SK-N-SH (cell line): Measurements from ENCODE around the gene DOCK3. TPM values are rescaled to one million over a fixed set of nuclear protein-coding genes. Genes with fewer than 3 reads are reported as not detected.

ENCODE experiments used
- CTCF ChIA-PET: fragments of 300-600, 350-600 bp; formaldehyde crosslinking; extraction: SDS; loops from one replicate; lab custom pipeline; 2021; lab: Yijun Ruan, JAX
- POLR2A ChIA-PET: fragments of 350-600 bp; sonication (Branson Sonifier 250); formaldehyde crosslinking; extraction: SDS; loops from one replicate; lab custom pipeline; 2020; ENCODE audit warnings: antibody characterized with exemption, inconsistent platforms; lab: Yijun Ruan, JAX
- DNase-seq: peaks from one replicate; pipeline ENCODE4 v3.0.0; 2012
- H2AFZ ChIP-seq: fragments of 200-600 bp; sonication (generic); 2 replicates; pipeline ENCODE4 v1.8.1; 2016; ENCODE audit warnings: antibody characterized with exemption, mild to moderate bottlenecking, low read depth
- H3F3A ChIP-seq: fragments of 200-600 bp; sonication (generic); replicated peaks from 2 replicates; pipeline ENCODE3; 2016; ENCODE audit warnings: antibody characterized with exemption, mild to moderate bottlenecking; ENCODE audit not compliant: insufficient read depth
- H3K27ac ChIP-seq, 2 experiments: fragments of 200-500 bp in 1 of 2; fragments of 200-600 bp in 1 of 2; sonication (Bioruptor generic) in 1 of 2; sonication (generic), shearing (Covaris generic) in 1 of 2; 2 replicates each; pipeline versions ENCODE4 v1.5.1 to v1.6.1; 2014 to 2016; ENCODE audit warnings: low read depth in 2 of 2, inconsistent platforms in 1 of 2, low read length in 1 of 2, mild to moderate bottlenecking in 1 of 2, mixed read lengths in 1 of 2
- H3K27me3 ChIP-seq: fragments of 200-600 bp; sonication (generic), shearing (Covaris generic); 2 replicates; pipeline ENCODE4 v1.6.1; 2016; ENCODE audit warnings: mixed run types; ENCODE audit not compliant: insufficient read depth
- H3K36me3 ChIP-seq, 2 experiments: fragments of 200-500 bp in 1 of 2; fragments of 200-600 bp in 1 of 2; sonication (Bioruptor generic) in 1 of 2; sonication (generic) in 1 of 2; replicated peaks in 1 of 2; 2 replicates each; pipeline versions ENCODE3 to v1.5.1; 2014 to 2016; ENCODE audit warnings: low read length in 1 of 2, mild to moderate bottlenecking in 1 of 2; ENCODE audit not compliant: insufficient read depth in 2 of 2, control insufficient read depth in 1 of 2
- H3K4me1 ChIP-seq, 2 experiments: fragments of 200-500 bp in 1 of 2; fragments of 200-600 bp in 1 of 2; sonication (Bioruptor generic) in 1 of 2; sonication (generic), shearing (Covaris generic) in 1 of 2; 2 replicates each; pipeline versions ENCODE4 v1.5.1 to v1.6.1; 2014 to 2016; ENCODE audit warnings: low read depth in 1 of 2, low read length in 1 of 2, mixed run types in 1 of 2; ENCODE audit not compliant: insufficient read depth in 2 of 2, control insufficient read depth in 1 of 2
- H3K4me2 ChIP-seq: fragments of 200-600 bp; sonication (generic), shearing (Covaris generic); 2 replicates; pipeline ENCODE4 v1.6.1; 2017; ENCODE audit warnings: mixed run types
- H3K4me3 ChIP-seq, 2 experiments: fragments of 200-500 bp in 1 of 2; fragments of 200-600 bp in 1 of 2; sonication (Bioruptor generic) in 1 of 2; sonication (generic), shearing (Covaris generic) in 1 of 2; 2 replicates each; pipeline versions ENCODE4 v1.5.1 to v1.8.1; 2014 to 2016; ENCODE audit warnings: low read depth in 2 of 2, inconsistent platforms in 1 of 2, low read length in 1 of 2, mild to moderate bottlenecking in 1 of 2, mixed read lengths in 1 of 2, moderate library complexity in 1 of 2
- H3K79me2 ChIP-seq: fragments of 200-600 bp; sonication (generic); 2 replicates; pipeline ENCODE4 v1.8.1; 2017; ENCODE audit warnings: mild to moderate bottlenecking; ENCODE audit not compliant: insufficient read depth
- H3K9ac ChIP-seq: fragments of 200-600 bp; sonication (generic); 2 replicates; pipeline ENCODE4 v1.6.1; 2017; ENCODE audit warnings: mixed run types
- H3K9me2 ChIP-seq: fragments of 200-600 bp; sonication (generic); 2 replicates; pipeline ENCODE4 v1.6.1; 2017; ENCODE audit warnings: mixed run types
- H3K9me3 ChIP-seq: fragments of 200-600 bp; sonication (generic); 2 replicates; pipeline ENCODE4 v1.6.1; 2017; ENCODE audit warnings: mixed run types, mild to moderate bottlenecking, moderate library complexity
- H4K20me1 ChIP-seq: fragments of 200-600 bp; sonication (generic); 2 replicates; pipeline ENCODE4 v1.6.1; 2017; ENCODE audit warnings: mild to moderate bottlenecking, mixed run types; ENCODE audit not compliant: insufficient read depth
- CHD2 ChIP-seq: fragments of 150-350 bp; IDR thresholded peaks from 2 replicates; pipeline ENCODE4 v1.6.1; 2018; ENCODE audit warnings: low read length; ENCODE audit not compliant: partially characterized antibody
- EP300 ChIP-seq, 2 experiments: IDR thresholded peaks; 2 replicates each; pipeline versions ENCODE4 v1.4.0 to v1.6.1; 2012; ENCODE audit warnings: borderline replicate concordance in 1 of 2, low read depth in 1 of 2, low read length in 1 of 2
- FOXJ3 ChIP-seq: sonication (generic); formaldehyde crosslinking; IDR thresholded peaks from 2 replicates; pipeline ENCODE4 v1.5.1; 2020; ENCODE audit warnings: mild to moderate bottlenecking, missing genetic modification reagents
- FOXM1 ChIP-seq: IDR thresholded peaks from 2 replicates; pipeline ENCODE4 v1.4.0; 2012; ENCODE audit warnings: low read depth, mild to moderate bottlenecking
- MEF2A ChIP-seq: IDR thresholded peaks from 2 replicates; pipeline ENCODE4 v1.4.0; 2012; ENCODE audit warnings: low read depth, borderline replicate concordance
- NRF1 ChIP-seq: IDR thresholded peaks from 2 replicates; pipeline ENCODE4 v1.6.1; 2012; ENCODE audit warnings: low read depth, mild to moderate bottlenecking, low read length
- POLR2AphosphoS5 ChIP-seq: IDR thresholded peaks from 2 replicates; pipeline ENCODE4 v1.6.1; 2012; ENCODE audit warnings: low read depth, low read length
- RCOR1 ChIP-seq: fragments of 150-350 bp; IDR thresholded peaks from 2 replicates; pipeline ENCODE4 v1.6.1; 2017; ENCODE audit warnings: antibody characterized with exemption, low read length
- RFX5 ChIP-seq: IDR thresholded peaks from 2 replicates; pipeline ENCODE4 v1.6.1; 2012; ENCODE audit warnings: mild to moderate bottlenecking, improper control_type of control experiment, low read length
- SIN3A ChIP-seq: IDR thresholded peaks from 2 replicates; pipeline ENCODE4 v1.6.1; 2012; ENCODE audit warnings: low read depth, mild to moderate bottlenecking, low read length, moderate library complexity, borderline replicate concordance
- SMC3 ChIP-seq: IDR thresholded peaks from 2 replicates; pipeline ENCODE4 v1.6.1; 2012; ENCODE audit warnings: low read depth, low read length, improper control_type of control experiment
- WGBS: methylation state at CpG from one replicate; pipeline ENCODE4 v1.1.6; 2017; ENCODE audit warnings: low lambda C conversion rate; 5-methylcytosine and 5-hydroxymethylcytosine counted together
- polyA plus RNA-seq, 3 experiments: library from polyadenylated mRNA; depleted of rRNA; stranded (reverse); fragments of >200 nt; gene quantifications; 2 replicates each; pipeline ENCODE4 v1.2.3, GENCODE V29; 2012
- TF ChIP-seq, protein P1 (sequence below): IDR thresholded peaks from 2 replicates; pipeline ENCODE4 v1.6.1; 2012; ENCODE audit warnings: mild to moderate bottlenecking, low read depth, low read length, moderate library complexity
- TF ChIP-seq, protein P2 (sequence below): fragments of 150-350 bp; IDR thresholded peaks from 2 replicates; pipeline ENCODE4 v1.6.1; 2016; ENCODE audit warnings: mild to moderate bottlenecking, low read depth, low read length
- TF ChIP-seq, protein P3 (sequence below): IDR thresholded peaks from 2 replicates; pipeline ENCODE4 v1.4.0; 2012; ENCODE audit warnings: low read depth, borderline replicate concordance
- TF ChIP-seq, protein P4 (sequence below): fragments of 200-600 bp; sonication (generic); IDR thresholded peaks from 2 replicates; pipeline ENCODE4 v1.6.1; 2017; ENCODE audit warnings: antibody characterized with exemption, mild to moderate bottlenecking, moderate library complexity

The DOCK3 gene
- polyA plus RNA-seq, 1 of the 3 experiments (the other 2 are of a cell fraction), result 0.05 TPM

DNA sequence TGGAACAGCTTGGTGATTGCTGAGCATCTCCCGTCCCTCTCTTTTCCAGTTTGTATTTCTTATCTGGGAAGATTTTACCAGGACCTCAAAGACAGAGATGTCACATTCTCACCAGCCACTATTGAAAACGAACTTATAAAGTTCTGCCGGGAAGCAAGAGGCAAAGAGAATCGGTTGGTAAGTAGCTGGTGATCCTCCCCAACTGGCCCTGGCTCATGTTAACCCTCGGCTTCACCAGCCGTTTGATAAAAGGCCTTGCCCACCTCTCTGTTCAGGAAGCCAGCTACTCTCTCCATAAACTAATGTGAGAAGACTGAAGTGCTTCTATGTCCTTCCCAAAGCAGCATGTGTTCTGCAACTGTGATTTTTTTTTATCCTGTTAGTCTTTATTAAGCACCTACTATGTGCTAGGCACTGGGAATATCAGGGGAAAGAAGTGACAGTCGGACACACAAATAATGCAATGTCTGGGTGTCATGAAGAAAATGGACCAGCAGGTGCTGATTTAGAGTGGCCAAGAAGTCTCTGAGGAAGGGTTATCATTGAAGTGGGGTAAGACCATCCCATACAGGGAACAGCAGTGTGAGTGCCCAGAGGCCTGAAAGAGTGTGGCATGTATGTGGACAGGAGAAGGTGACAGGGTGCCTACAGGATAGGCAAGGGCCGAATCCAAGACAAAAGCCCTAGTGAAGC is 711.6 kb downstream of the DOCK3 start:
- Histone ChIP-seq H3K9me3 (no peaks in the 10 kb centered on the region), H3K4me1 (peaks cover 21 to 50% of the 10 kb centered on the region in 2 experiments), H3K9me2 (no peaks in the 10 kb centered on the region), H3K4me2 (peak overlapping the region; percentile 91), H4K20me1 (peaks cover 10% of the 10 kb centered on the region), H3K27ac (peak overlapping the region in 1 of 2 experiments; percentile 65; a peak in 2 of 4 replicates), H3K9ac (peak overlapping the region; percentile 80), H3K4me3 (peak overlapping the region; percentile 84 to 98), H3K27me3 (no peaks in the 10 kb centered on the region), H3K36me3 (peaks cover 16 to 29% of the 10 kb centered on the region in 2 experiments), H3K79me2 (peaks cover 70% of the 10 kb centered on the region), H3F3A (peaks cover 36% of the 10 kb centered on the region), H2AFZ (no peak overlapping the region)
- DNase-seq, result no peak
- ChIA-PET CTCF (interaction anchor here (1.0 to 2.7 kb wide), 6 partner anchors 11 to 815 kb away, joined by 4 to 27 read pairs (median 4); partner anchors contain the start of gene MAPKAPK3), POLR2A (interaction anchor here (0.8 to 2.4 kb wide), 5 partner anchors 11 to 817 kb away, joined by 3 to 12 read pairs (median 8); partner anchors contain the start of genes DCAF1, HEMK1 and MAPKAPK3)
- 23% methylated on average over 8 of the region's 8 CpGs for WGBS
- TF ChIP-seq EP300 (IDR thresholded peaks at IDR 0.05; ENCODE audit: borderline replicate concordance in 1 of 2, low read depth in 1 of 2, low read length in 1 of 2), result no peak
- TF ChIP-seq NRF1, result no peak
- TF ChIP-seq, protein P1, sequence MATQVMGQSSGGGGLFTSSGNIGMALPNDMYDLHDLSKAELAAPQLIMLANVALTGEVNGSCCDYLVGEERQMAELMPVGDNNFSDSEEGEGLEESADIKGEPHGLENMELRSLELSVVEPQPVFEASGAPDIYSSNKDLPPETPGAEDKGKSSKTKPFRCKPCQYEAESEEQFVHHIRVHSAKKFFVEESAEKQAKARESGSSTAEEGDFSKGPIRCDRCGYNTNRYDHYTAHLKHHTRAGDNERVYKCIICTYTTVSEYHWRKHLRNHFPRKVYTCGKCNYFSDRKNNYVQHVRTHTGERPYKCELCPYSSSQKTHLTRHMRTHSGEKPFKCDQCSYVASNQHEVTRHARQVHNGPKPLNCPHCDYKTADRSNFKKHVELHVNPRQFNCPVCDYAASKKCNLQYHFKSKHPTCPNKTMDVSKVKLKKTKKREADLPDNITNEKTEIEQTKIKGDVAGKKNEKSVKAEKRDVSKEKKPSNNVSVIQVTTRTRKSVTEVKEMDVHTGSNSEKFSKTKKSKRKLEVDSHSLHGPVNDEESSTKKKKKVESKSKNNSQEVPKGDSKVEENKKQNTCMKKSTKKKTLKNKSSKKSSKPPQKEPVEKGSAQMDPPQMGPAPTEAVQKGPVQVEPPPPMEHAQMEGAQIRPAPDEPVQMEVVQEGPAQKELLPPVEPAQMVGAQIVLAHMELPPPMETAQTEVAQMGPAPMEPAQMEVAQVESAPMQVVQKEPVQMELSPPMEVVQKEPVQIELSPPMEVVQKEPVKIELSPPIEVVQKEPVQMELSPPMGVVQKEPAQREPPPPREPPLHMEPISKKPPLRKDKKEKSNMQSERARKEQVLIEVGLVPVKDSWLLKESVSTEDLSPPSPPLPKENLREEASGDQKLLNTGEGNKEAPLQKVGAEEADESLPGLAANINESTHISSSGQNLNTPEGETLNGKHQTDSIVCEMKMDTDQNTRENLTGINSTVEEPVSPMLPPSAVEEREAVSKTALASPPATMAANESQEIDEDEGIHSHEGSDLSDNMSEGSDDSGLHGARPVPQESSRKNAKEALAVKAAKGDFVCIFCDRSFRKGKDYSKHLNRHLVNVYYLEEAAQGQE, result no peak

DNA sequence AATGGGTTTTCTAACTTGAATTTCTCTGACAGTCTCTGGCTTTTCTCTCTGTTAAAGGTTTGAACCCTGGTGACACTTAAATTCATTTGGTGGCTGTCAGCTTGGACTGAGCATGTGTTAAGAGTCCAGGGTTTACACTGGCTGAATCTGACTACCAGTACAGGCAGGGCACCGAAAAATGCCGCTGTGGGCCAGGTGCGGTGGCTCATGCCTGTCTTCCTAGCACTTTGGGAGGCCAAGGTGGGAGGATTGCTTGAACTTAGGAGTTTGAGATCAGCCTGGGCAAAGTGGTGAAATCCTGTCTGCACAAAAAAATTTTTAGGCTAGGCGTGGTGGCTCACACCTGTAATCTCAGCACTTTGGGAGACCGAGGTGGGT is 712.1 kb downstream of the DOCK3 start:
- peaks cover 10% of the 10 kb centered on the region for H4K20me1 ChIP-seq
- 100% methylated on average over 2 of the region's 5 CpGs for WGBS
- H3K9me2 ChIP-seq, result no peaks in the 10 kb centered on the region
- H2AFZ ChIP-seq, result no peak overlapping the region
- CTCF ChIA-PET, result interaction anchor here (1.0 to 3.5 kb wide), 7 partner anchors 8 to 815 kb away, joined by 3 to 37 read pairs (median 5); partner anchors contain the start of gene MAPKAPK3
- H3K36me3 ChIP-seq, result peaks cover 16 to 29% of the 10 kb centered on the region in 2 experiments
- peaks cover 21 to 50% of the 10 kb centered on the region in 2 experiments for H3K4me1 ChIP-seq
- POLR2A ChIA-PET, result interaction anchor here (1.3 kb wide), 1 partner anchor 11 kb away, joined by 3 read pairs; no protein-coding TSS in a partner anchor
- TF ChIP-seq FOXM1, result no peak
- TF ChIP-seq, protein P2, sequence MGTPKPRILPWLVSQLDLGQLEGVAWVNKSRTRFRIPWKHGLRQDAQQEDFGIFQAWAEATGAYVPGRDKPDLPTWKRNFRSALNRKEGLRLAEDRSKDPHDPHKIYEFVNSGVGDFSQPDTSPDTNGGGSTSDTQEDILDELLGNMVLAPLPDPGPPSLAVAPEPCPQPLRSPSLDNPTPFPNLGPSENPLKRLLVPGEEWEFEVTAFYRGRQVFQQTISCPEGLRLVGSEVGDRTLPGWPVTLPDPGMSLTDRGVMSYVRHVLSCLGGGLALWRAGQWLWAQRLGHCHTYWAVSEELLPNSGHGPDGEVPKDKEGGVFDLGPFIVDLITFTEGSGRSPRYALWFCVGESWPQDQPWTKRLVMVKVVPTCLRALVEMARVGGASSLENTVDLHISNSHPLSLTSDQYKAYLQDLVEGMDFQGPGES, result no peak
- TF ChIP-seq, protein P3, sequence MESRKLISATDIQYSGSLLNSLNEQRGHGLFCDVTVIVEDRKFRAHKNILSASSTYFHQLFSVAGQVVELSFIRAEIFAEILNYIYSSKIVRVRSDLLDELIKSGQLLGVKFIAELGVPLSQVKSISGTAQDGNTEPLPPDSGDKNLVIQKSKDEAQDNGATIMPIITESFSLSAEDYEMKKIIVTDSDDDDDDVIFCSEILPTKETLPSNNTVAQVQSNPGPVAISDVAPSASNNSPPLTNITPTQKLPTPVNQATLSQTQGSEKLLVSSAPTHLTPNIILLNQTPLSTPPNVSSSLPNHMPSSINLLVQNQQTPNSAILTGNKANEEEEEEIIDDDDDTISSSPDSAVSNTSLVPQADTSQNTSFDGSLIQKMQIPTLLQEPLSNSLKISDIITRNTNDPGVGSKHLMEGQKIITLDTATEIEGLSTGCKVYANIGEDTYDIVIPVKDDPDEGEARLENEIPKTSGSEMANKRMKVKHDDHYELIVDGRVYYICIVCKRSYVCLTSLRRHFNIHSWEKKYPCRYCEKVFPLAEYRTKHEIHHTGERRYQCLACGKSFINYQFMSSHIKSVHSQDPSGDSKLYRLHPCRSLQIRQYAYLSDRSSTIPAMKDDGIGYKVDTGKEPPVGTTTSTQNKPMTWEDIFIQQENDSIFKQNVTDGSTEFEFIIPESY, result no peak
- TF ChIP-seq RCOR1, result no peak
- TF ChIP-seq, protein P4, sequence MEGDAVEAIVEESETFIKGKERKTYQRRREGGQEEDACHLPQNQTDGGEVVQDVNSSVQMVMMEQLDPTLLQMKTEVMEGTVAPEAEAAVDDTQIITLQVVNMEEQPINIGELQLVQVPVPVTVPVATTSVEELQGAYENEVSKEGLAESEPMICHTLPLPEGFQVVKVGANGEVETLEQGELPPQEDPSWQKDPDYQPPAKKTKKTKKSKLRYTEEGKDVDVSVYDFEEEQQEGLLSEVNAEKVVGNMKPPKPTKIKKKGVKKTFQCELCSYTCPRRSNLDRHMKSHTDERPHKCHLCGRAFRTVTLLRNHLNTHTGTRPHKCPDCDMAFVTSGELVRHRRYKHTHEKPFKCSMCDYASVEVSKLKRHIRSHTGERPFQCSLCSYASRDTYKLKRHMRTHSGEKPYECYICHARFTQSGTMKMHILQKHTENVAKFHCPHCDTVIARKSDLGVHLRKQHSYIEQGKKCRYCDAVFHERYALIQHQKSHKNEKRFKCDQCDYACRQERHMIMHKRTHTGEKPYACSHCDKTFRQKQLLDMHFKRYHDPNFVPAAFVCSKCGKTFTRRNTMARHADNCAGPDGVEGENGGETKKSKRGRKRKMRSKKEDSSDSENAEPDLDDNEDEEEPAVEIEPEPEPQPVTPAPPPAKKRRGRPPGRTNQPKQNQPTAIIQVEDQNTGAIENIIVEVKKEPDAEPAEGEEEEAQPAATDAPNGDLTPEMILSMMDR, result no peak
- no peak for TF ChIP-seq CHD2
- TF ChIP-seq FOXJ3, result no peak
- no peak for TF ChIP-seq MEF2A
- TF ChIP-seq SMC3, result no peak
- no peak for TF ChIP-seq SIN3A
- TF ChIP-seq RFX5, result no peak
- no peak for TF ChIP-seq POLR2AphosphoS5
- TF ChIP-seq EP300 (IDR thresholded peaks at IDR 0.05; ENCODE audit: borderline replicate concordance in 1 of 2, low read depth in 1 of 2, low read length in 1 of 2), result no peak
- no peak for TF ChIP-seq NRF1
- no peaks in the 10 kb centered on the region for H3K9me3 ChIP-seq
- no peaks in the 10 kb centered on the region for H3K27me3 ChIP-seq
- peak overlapping the region; percentile 91 for H3K4me2 ChIP-seq
- peaks cover 73% of the 10 kb centered on the region for H3K79me2 ChIP-seq
- DNase-seq, result no peak
- no peak overlapping the region for H3K9ac ChIP-seq
- H3K27ac ChIP-seq, result no peak overlapping the region
- H3F3A ChIP-seq, result peaks cover 36% of the 10 kb centered on the region
- H3K4me3 ChIP-seq, result peak overlapping the region; percentile 84 to 98; a peak in 3 of 4 replicates
